Stimulated activated memory B cell treated with anti-CD40 and anti-IgM and Interleukin-4, amounts not matched to agents 10 μg/mL and 1 μg/mL and 100 μg/mL, for 72 hours (primary cell): ENCODE measurements around the gene LDLRAP1.
"Not testable (repeated sequence)": the region's sequence is repeated elsewhere in the genome, so short reads cannot be mapped to it uniquely, and the experiment has no call there.

ENCODE experiments used
- ATAC-seq: fragments of 150-1000 bp; cut with Tn5 transposase; 2 replicates; pipeline ENCODE4 v1.10.0; 2021
- H3K27ac Mint-ChIP-seq: one replicate; pipeline ENCODE4 v1.8.0; 2022; ENCODE audit warnings: mild to moderate bottlenecking, mixed read lengths
- H3K27me3 Mint-ChIP-seq: one replicate; pipeline ENCODE4 v1.8.0; 2022; ENCODE audit warnings: mixed read lengths
- H3K36me3 Mint-ChIP-seq: one replicate; pipeline ENCODE4 v1.8.0; 2022; ENCODE audit warnings: mixed read lengths
- H3K4me1 Mint-ChIP-seq: one replicate; pipeline ENCODE4 v1.8.0; 2022; ENCODE audit warnings: mixed read lengths
- H3K4me3 Mint-ChIP-seq: one replicate; pipeline ENCODE4 v1.8.0; 2022; ENCODE audit warnings: mild to moderate bottlenecking, moderate library complexity, mixed read lengths
- H3K9me3 Mint-ChIP-seq: one replicate; pipeline ENCODE4 v1.8.0; 2022; ENCODE audit warnings: mixed read lengths

Gene LDLRAP1, protein sequence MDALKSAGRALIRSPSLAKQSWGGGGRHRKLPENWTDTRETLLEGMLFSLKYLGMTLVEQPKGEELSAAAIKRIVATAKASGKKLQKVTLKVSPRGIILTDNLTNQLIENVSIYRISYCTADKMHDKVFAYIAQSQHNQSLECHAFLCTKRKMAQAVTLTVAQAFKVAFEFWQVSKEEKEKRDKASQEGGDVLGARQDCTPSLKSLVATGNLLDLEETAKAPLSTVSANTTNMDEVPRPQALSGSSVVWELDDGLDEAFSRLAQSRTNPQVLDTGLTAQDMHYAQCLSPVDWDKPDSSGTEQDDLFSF

GRCh38 chr1:25543425-25544242 is at the start of gene LDLRAP1:
Gene LDLRAP1 (plus strand): TSS chr1:25543606. CDS start chr1:25543699, 93 bp downstream.
- Mint-ChIP-seq H3K4me1 (peaks cover 28% of the 10 kb centered on the region), H3K27me3 (no peaks in the 10 kb centered on the region), H3K36me3 (no peaks in the 10 kb centered on the region), H3K4me3 (peak within 1 kb of the TSS; percentile 67), H3K9me3 (no peaks in the 10 kb centered on the region), H3K27ac (peak within 1 kb of the TSS; percentile 66)
- ATAC-seq = peak; percentile 95

DNA sequence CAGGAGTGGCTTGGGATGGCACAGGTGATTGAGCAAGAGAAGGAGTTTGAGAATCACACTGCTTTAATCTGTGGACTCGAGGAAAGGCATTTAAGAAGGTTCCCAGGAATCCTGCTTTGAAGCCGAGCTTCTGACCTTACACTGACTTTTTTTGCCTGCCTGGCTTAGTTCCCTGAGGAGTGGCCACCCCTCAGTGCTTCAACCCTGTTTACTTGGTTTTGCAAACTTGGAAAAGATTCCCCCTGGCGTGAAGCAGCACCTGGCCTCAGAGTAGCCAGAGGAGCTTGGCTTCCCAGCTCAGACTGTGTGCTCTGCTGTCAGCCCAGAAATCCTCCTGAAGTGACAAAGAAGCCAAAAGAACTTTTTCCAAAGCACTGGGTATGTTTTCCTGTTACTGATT is 48.5 kb upstream of the LDLRAP1 start:
- ATAC-seq = no peak
- no peaks in the 10 kb centered on the region for H3K4me1 Mint-ChIP-seq
- no peaks in the 10 kb centered on the region for H3K9me3 Mint-ChIP-seq
- H3K27ac Mint-ChIP-seq = no peak overlapping the region
- no peaks in the 10 kb centered on the region for H3K27me3 Mint-ChIP-seq
- H3K36me3 Mint-ChIP-seq = peaks cover 72% of the 10 kb centered on the region
- no peak overlapping the region for H3K4me3 Mint-ChIP-seq

GRCh38 chr1:25500694-25501093 is 42.7 kb upstream of the LDLRAP1 start:
- Mint-ChIP-seq H3K4me3 (no peak overlapping the region), H3K9me3 (no peaks in the 10 kb centered on the region), H3K27ac (no peak overlapping the region), H3K36me3 (peaks cover 48% of the 10 kb centered on the region), H3K4me1 (peaks cover 10% of the 10 kb centered on the region), H3K27me3 (peaks cover 4% of the 10 kb centered on the region)
- ATAC-seq = no peak

GRCh38 chr1:25501235-25502058 is 42.0 kb upstream of the LDLRAP1 start:
- Mint-ChIP-seq H3K27ac (no peak overlapping the region), H3K9me3 (no peaks in the 10 kb centered on the region), H3K4me1 (peaks cover 11% of the 10 kb centered on the region), H3K36me3 (peaks cover 43% of the 10 kb centered on the region), H3K27me3 (peaks cover 12% of the 10 kb centered on the region), H3K4me3 (no peak overlapping the region)
- ATAC-seq = no peak

DNA sequence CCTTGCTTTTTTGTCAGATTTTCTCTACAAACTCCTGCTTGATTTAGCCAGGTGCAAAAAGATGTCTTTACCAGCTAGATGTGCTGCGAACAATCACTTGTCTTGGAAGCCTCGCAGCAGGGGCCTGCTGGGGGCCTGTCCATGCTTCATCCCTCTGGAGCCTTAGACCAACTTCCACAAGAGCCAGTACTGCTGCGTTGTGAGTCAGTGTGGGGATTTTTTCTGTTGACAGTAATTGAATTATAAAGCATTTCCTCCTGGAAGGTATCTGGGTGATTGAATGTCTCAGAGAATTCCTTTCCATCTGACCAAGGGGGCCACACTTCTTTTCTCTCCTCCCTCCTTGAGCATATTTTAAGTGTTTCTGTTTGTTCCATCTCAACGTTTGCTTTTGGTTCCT is 40.4 kb upstream of the LDLRAP1 start:
- Mint-ChIP-seq H3K27ac (no peak overlapping the region), H3K4me3 (no peak overlapping the region), H3K4me1 (peaks cover 11% of the 10 kb centered on the region), H3K27me3 (peaks cover 15% of the 10 kb centered on the region), H3K9me3 (peaks cover 3% of the 10 kb centered on the region), H3K36me3 (peaks cover 28% of the 10 kb centered on the region)
- ATAC-seq = no peak

- ATAC-seq = peak; percentile 84
- Mint-ChIP-seq H3K27me3 (peaks cover 15% of the 10 kb centered on the region), H3K27ac (no peak overlapping the region), H3K9me3 (peaks cover 3% of the 10 kb centered on the region), H3K4me1 (peaks cover 11% of the 10 kb centered on the region), H3K4me3 (no peak overlapping the region), H3K36me3 (peaks cover 21% of the 10 kb centered on the region)
These were observed 39.6 kb upstream of the LDLRAP1 start for GRCh38 chr1:25503551-25504426.

DNA sequence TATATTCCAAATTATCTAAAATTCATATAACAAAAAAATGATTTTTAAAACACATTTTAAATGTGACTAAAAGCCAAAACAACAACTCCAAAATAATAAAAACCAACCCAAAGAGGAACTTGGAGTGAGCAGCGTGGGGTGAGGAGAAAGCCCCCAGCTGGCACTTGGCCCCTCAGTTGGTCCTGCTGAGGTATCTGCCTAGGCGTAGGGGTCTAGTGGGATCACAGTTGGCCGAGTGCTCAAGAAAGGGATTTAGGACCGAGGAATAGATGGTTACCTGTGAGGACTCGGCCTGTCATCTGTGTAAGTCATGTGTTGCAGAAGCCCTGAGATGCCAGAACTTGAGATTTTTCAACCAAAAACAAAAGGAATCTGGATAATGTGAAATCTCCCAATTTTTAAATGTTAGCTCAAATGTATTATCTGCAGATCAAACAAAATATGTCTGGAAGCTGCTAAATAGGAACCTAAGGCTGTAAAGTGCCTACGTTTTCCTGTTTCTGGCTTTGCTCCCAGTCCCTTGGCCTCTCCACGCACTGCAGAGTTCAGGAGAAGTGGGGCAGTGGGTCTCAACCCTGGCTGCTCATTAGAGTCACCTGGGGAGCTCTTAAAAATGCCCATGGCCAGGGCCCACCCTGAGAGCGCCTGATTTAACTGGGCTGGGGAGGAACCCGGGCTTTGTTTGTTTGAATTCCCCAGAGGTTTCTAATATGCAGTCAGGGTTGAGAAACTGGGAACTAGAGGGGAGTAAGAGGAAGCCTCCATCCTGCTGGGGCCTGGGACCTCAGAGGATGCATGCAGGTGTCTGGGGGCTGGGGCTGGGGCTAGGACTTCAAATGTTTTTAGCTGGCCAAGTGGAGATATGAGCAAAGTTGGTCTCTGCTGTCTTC is 38.5 kb upstream of the LDLRAP1 start:
- H3K27ac Mint-ChIP-seq = no peak overlapping the region
- peaks cover 20% of the 10 kb centered on the region for H3K36me3 Mint-ChIP-seq
- no peak for ATAC-seq
- peaks cover 11% of the 10 kb centered on the region for H3K4me1 Mint-ChIP-seq
- peaks cover 15% of the 10 kb centered on the region for H3K27me3 Mint-ChIP-seq
- H3K9me3 Mint-ChIP-seq = peaks cover 3% of the 10 kb centered on the region
- H3K4me3 Mint-ChIP-seq = no peak overlapping the region

- peaks cover 3% of the 10 kb centered on the region for H3K9me3 Mint-ChIP-seq
- ATAC-seq = no peak
- peaks cover 11% of the 10 kb centered on the region for H3K4me1 Mint-ChIP-seq
- H3K27me3 Mint-ChIP-seq = peaks cover 15% of the 10 kb centered on the region
- no peak overlapping the region for H3K4me3 Mint-ChIP-seq
- peaks cover 12% of the 10 kb centered on the region for H3K36me3 Mint-ChIP-seq
- H3K27ac Mint-ChIP-seq = no peak overlapping the region
These were observed 37.6 kb upstream of the LDLRAP1 start for GRCh38 chr1:25505656-25506385.

- Mint-ChIP-seq H3K27me3 (peaks cover 15% of the 10 kb centered on the region), H3K4me1 (peaks cover 11% of the 10 kb centered on the region)
- H3K4me3 Mint-ChIP-seq, H3K36me3 Mint-ChIP-seq, ATAC-seq, H3K9me3 Mint-ChIP-seq, H3K27ac Mint-ChIP-seq: not testable (repeated sequence)
These were observed 36.6 kb upstream of the LDLRAP1 start for GRCh38 chr1:25506566-25507463.

DNA sequence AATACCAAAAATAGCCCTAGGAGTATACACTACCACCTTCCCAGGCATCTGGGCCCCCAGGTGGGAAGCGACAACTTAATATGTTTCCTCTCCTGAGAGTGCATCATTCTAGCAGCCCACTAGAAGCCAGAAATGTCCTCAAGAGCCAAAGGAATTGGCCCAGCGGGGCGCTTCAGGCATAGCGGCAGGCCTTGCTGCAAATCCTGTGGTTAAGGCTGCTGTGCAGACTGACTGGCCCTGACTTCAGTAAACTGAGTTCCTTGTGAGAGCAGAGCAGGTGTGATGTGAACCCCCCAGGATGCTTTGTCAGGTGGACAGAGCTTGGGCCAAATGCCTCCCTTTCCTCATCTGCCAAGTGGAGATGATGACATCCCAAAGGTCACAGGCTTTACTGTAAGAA is 29.7 kb upstream of the LDLRAP1 start:
- H3K27ac Mint-ChIP-seq = no peak overlapping the region
- no peaks in the 10 kb centered on the region for H3K4me1 Mint-ChIP-seq
- ATAC-seq = no peak
- H3K4me3 Mint-ChIP-seq = no peak overlapping the region
- no peaks in the 10 kb centered on the region for H3K9me3 Mint-ChIP-seq
- H3K36me3 Mint-ChIP-seq = no peaks in the 10 kb centered on the region
- no peaks in the 10 kb centered on the region for H3K27me3 Mint-ChIP-seq

DNA sequence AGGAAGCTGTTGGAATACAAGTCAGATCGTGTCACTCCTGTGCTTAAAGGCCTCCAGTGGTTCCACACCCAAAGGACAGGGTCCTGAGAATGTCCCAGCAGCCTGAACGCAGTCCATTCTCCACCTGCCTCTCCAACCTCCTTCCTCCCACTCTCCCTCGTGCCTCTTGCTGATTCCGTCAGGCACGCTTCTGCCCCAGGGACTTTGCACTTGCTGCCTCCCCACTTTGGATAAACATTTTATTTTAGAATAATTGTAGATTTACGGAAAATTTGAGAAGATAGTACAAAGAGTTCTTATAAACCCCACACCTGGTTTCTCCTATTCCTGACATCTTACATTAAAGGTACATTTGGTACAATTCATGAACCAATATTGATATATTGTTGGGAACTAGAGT is 28.4 kb upstream of the LDLRAP1 start:
- no peaks in the 10 kb centered on the region for H3K36me3 Mint-ChIP-seq
- H3K4me1 Mint-ChIP-seq = peaks cover 2% of the 10 kb centered on the region
- no peaks in the 10 kb centered on the region for H3K9me3 Mint-ChIP-seq
- no peak overlapping the region for H3K4me3 Mint-ChIP-seq
- H3K27me3 Mint-ChIP-seq = no peaks in the 10 kb centered on the region
- H3K27ac Mint-ChIP-seq = no peak overlapping the region
- ATAC-seq = no peak

- Mint-ChIP-seq H3K36me3 (no peaks in the 10 kb centered on the region), H3K4me3 (no peak overlapping the region), H3K27ac (no peak overlapping the region), H3K9me3 (no peaks in the 10 kb centered on the region), H3K27me3 (no peaks in the 10 kb centered on the region), H3K4me1 (peaks cover 11% of the 10 kb centered on the region)
- ATAC-seq = no peak
These were observed 26.7 kb upstream of the LDLRAP1 start for GRCh38 chr1:25516686-25517085.
